ENCODE results near the gene ST3GAL3. TPM values are rescaled to one million over a fixed set of nuclear protein-coding genes. Genes with fewer than 3 reads are reported as not detected.
"Not testable (repeated sequence)": the region's sequence is repeated elsewhere in the genome, so short reads cannot be mapped to it uniquely, and the experiment has no call there.

The ST3GAL3 gene
- total RNA-seq, 1 donor from 2014 or later: 11.2 TPM

DNA sequence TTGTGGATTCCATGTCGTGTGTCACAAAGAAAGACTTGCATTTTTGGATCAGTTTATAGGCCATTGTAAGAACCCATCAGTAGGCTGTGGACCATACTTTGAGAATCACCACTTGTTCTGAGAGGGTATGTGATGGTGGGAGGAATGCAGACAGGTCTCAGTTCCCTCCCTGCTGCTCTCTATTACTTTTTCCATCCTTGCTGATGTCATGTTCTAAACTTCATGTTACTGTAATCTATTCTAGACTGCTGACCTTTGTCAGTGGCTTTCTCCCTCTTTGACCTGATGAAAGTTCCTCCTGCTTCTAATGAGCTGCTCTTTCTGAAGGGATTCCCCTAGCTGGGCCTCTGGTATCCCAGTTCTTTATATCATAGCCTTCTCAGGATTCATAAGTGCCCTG is 46.1 kb downstream of the ST3GAL3 start:
- DNase-seq (ENCODE audit: low spot score) (no peak), ATAC-seq (no peak)

DNA sequence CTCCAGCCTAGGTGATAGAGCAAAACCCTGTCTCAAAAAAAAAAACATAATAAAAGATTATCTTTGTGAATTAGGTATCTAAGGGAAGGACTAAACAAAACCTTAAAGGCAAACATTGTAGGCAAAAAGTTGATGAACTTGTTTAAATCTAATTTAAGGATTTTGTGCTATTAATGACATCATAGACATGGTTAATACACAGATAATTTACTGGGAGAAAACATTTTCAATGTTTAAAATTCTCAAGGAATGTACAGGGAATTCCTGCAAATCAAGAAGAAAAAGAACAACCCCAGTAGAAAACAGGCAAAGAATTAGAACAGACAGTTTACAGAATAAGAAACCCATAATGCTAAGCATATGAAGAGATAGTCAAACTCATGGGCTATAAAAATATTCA is 47.6 kb downstream of the ST3GAL3 start:
- ATAC-seq (no peak), DNase-seq (ENCODE audit: low spot score) (no peak)

DNA sequence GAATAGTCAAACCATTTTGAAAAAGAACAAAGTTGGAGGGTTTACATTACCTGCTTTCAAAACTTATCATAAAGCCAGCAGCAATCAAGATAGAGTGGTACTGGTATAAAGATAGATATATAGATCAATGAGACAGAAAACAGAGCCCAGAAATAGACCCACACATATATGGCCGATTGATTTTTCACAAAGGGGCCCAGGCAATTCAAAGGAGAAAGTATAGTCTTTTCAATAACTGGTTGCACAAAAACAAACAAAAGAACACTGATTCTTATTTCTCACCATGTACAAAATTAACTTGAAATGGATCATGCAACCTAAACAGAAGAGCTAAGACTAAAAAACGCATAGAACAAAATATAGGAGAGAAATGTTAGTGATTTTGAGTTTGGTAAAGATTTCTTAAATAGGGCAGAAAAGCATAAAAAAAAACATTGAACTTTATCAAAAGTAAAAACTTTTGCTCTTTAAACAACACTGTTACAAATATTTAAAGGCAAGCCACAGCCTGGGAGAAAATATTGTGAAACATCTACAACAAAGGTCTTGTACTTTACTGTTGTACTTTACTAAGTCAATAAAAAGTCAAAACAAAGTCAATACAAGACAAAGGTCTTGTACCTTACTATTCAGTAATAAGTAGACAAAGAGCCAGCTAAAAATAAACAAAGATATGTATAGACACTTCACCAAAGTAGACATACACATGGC is 50.2 kb downstream of the ST3GAL3 start:
- DNase-seq (ENCODE audit: low spot score): no peak
- ATAC-seq: peak; percentile 89

- ATAC-seq: no peak
- DNase-seq (ENCODE audit: low spot score): no peak
These were observed 53.5 kb downstream of the ST3GAL3 start for GRCh38 chr1:43760745-43761317.

DNA sequence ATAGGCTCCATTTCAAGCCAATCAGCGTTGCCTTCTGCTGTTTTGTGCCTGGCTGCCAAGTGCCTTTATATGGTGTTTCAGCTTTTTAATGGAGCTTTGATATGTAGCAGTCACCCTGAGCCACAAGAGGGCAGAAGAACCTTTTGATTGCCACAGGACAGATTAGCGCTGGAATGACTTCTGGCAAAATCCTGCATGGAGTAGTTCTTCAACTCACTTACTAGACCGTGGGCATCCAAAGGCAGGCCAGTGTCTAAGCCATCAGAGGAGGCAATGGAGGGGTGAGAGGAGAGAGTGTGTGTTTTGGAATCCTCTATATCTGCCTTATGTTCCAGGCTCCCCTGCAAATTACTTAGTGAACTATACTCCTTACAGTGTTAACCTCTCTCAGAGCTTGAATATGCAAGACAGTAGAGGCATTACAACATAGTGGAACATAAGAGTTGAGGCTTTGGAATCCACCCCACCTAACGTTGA is 56.2 kb downstream of the ST3GAL3 start:
- DNase-seq (ENCODE audit: low spot score) (peak; percentile 65), ATAC-seq (peak; percentile 98)

DNA sequence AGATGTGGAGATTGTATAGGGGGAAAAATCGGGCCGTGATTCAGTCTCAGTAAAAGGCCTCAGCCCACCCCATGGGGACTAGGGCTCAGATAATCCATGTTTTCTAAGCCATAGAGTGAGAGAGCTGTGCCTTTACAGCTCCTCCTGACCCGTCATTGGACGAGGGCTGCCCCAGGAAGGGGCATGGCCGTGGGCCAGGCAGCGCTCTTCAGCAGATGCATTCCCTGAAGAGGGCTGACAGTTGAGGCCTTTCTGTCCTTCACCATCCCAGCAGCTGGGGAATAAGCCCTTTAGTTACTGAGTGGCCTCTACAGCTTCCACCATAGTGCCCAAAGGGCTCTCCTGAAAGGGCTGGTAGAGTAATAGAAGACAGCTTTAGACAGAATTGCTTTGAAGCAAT is 57.2 kb downstream of the ST3GAL3 start:
- no peak for ATAC-seq
- DNase-seq (ENCODE audit: low spot score): no peak

DNA sequence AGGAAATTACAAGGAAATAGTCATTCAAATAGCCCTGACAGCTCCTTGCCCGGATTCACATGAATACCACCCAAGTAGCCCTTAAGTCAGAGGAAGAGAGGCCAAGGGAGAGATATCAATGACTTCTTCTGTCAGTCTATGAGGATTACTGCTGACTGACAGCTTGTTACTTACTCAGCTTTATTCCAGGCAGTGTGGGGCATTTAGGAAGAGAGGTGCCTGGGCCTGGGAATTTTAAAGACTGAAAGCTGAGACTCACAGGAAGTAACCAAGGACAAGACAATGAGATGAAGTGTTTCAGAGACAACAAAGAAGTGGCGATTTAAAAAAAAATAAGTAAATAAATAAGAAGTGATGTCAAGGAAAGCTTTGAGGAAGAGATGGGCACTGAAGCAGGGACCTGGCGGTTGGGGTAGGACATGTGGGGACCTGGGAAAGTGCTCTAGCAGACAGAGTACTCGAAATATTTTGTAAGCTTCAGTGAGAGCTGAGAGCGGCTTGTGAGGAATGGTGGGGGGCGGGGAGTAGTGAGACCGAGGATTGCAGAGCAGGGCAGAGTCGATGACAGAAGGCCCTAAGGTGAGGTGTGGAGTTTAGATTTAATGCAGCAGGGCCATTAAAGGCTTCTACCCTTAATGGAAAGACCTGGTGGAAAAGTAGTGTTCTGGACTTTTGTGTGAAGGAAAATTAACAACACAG is 58.9 kb downstream of the ST3GAL3 start:
- no peak for DNase-seq (ENCODE audit: low spot score)
- no peak for ATAC-seq

DNA sequence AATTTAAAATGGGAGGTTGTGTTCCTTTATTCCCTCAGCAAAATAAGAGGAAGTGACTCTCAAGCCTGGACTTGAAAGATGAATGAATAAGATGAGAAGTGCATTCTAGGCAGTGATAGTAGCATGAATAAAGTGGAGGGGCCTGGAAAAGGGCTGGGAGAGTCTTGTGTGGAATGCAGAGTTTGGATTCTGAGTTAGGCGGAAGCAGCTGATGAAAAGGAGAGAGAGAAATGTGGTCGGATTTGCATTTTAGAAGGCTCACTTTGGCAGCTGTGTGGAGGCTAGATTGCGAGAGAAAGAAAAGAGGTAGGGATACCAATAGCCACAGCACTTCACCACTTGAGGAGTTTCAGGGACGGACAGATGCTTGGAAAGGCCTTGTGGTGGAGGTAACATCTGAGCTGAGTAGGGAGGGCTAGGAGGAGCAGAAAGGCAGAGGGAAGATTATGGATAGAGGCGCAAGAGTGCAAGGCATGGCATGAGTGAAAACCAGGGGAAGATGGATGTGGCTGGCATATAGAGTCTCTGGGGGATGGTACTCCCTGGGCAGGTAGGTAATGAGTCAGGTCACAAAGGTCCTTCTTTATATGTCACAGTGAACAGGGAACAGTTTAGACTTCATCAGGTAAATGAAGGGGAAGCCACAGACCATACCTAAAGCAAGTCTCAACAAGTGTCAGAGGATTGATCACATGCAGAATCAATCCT is 59.6 kb downstream of the ST3GAL3 start:
- ATAC-seq (no peak), DNase-seq (ENCODE audit: low spot score) (no peak)

DNA sequence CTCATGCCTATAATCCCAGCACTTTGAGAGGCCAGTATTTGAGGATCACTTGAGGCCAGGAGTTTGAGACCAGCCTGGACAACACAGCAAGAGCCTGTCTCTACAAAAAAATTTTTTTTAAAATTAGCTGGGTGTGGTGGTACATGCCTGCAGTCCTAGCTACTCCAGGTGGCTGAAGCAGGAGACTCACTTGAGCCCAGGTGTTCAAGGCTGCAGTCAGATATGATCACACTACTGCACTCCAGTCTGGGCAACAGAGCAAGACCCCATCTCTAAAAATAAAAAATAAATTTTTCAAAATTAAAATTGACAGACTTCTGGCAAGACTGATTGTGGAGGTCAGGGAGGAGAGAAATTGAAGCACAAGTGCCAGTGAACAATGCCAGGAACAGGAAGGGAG is 60.8 kb downstream of the ST3GAL3 start:
- no peak for DNase-seq (ENCODE audit: low spot score)
- ATAC-seq: no peak

DNA sequence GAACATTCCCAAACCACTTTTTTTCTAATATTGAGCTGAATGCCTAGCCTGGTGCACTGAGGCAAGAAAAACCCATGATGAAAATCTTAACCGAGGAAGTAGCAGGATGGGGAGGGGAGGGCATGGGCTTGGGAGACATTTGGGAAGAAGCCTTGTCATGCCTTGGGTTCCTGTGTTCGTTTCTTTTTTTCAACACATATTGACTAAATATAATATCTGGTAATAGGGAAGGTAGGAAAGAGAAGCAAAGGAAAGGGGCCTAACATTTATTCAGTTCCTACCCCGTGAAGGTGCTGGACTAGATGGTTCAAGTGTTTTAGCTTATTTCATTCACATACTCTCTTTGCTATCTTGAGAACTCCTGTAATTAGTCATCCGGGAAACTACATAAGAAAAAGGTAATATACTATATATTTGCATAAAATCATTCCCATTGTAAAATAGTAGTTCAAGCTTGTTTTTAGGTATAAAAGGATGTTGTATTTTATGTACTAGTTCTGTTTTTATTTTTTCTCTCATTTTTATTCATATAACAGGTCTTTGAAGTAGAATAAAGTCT is 62.1 kb downstream of the ST3GAL3 start:
- DNase-seq (ENCODE audit: low spot score): no peak
- no peak for ATAC-seq

DNA sequence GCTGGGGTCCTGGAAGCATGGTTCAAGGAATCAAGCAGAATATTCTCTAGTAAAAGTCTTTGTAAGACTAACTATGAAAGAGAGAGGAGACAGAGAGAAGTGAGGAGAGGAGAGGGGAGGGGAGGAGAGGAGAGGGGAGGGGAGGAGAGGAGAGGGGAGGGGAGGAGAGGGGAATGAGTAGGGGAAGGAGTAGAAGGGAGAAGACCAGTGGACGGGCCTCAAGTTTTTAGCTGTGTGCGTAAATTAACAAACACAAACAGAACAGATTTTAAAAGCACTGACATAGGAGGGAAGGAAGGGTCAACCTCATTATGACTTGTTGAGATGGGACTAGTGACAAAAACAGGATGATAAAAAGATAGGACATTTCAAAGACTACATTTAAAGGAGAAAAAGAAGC is 62.8 kb downstream of the ST3GAL3 start:
- no peak for ATAC-seq
- DNase-seq (ENCODE audit: low spot score): no peak

DNA sequence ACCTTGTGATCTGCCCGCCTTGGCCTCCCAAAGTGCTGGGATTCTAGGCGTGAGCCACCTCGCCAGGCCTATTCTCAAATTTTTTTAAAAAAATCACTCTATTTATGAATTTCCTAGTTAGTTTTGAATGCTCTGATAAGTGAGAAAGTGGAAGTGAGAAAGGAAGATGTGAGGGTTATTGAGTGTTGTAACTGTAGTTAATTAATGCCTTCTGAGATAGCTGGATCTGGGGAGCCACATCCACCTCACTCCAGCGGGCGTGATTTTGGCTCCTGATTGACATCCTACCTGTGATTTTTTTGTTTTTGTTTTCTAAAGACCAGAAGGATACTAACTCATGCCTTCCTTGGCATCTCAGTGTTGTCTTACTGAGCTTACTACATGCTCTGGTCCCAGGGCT is 65.6 kb downstream of the ST3GAL3 start:
- DNase-seq (ENCODE audit: low spot score): no peak
- ATAC-seq: no peak

DNA sequence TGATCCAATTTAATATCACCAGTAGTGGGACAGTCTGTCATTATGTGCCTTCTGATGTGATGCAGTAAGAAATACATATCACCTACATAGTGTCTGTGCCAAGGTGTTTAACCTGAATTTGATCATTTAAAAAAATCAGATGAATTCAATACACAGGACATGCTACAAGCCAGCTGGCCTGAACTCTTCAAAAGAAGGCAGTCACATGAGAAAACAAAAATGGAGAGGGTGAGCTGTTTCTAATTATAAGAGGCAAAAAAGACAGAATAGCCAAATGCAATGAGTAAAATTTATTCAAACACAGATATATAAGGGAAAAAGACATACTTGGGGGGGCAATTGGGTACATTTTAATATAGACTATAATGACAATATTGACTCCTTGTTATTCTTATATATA is 66.5 kb downstream of the ST3GAL3 start:
- no peak for DNase-seq (ENCODE audit: low spot score)

DNA sequence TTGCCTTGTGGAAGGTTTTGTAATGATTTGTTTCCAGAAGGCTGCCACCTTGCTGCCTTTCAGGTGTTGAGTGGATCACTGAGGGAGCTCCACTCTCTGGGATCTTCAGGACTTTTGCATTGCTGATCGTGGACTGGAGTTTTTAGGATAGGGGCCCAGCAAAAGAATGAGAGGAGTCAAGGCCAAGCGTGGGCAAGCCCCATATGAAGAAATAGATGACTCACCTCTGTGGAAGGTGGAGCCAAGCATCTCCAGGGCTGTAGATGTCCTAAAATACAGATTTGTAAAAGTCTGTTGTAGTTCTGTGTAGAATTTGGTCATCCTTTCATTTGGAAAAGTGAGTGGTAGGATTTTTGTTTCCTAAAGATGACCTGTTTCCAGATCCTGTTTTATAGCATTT is 67.0 kb downstream of the ST3GAL3 start:
- DNase-seq (ENCODE audit: low spot score): no peak
- no peak for ATAC-seq

More for the DNA sequence above, 66.5 kb downstream of the ST3GAL3 start:
- ATAC-seq: no peak

DNA sequence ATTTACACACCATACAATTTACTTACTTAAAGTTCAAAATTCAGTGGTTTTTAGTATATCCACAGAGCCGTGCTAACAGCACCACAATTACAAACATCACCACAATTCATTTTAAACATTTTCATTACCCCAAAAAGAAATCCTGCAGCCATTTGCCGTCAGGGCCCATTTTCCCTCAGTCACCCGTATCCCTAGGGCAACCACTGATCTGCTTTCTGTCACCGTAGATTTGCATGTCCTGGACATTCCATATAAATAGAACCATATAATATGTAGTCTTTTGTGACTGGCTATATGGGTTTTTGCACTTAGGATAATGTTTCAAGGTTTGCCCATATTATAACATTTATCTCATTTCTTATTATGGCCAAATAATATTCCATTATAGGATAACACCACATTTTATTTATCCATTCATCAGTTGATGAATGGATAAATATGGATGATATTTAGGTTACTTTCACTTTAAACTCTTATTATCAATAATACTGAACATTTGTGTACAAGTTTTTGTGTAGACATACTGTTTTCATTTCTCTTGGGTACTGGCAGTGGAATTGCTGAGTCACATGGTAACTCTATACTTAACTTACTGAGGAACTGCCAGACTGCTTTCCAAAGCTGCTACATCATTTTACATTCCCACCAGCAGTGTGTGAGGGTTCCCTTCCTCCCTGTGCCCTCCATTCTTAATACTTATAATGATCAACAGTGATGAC is 68.9 kb downstream of the ST3GAL3 start:
- no peak for ATAC-seq
- no peak for DNase-seq (ENCODE audit: low spot score)

- not testable (repeated sequence) for DNase-seq (ENCODE audit: low spot score); ATAC-seq
These were observed 70.6 kb downstream of the ST3GAL3 start for GRCh38 chr1:43777916-43778315.

- no peak for DNase-seq (ENCODE audit: low spot score)
- no peak for ATAC-seq
These were observed 71.9 kb downstream of the ST3GAL3 start for GRCh38 chr1:43779266-43779665.

DNA sequence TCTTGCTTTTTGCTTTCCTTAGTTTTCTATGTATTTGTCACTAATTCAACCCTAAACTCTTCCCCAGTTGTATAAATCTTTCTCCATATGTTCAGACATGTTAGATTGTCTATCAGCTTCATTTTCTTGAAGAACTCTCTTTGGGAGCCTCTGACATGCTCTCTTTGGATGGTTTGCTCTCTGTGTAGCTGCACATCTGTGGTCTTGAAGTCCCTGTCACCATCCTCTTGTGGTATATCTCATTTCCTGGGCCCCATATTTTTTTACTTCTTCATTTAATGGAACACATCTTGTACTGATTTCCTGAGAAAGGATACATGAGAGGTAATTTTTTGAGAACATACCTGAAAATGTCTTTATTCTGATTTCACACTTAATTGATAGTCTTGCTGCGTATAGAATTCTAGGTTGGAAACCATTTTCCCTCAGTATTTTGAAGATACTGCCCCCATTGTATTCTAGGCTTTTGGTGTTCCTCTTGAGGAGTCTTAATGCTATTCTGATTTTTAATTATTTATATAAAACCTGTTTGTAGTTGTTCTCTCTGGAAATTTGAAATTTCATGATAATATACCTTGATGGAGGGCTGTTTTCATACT is 72.6 kb downstream of the ST3GAL3 start:
- DNase-seq (ENCODE audit: low spot score) (no peak), ATAC-seq (no peak)

GRCh38 chr1:43781574-43781973 is 74.2 kb downstream of the ST3GAL3 start:
- DNase-seq (ENCODE audit: low spot score) (no peak), ATAC-seq (no peak)

DNA sequence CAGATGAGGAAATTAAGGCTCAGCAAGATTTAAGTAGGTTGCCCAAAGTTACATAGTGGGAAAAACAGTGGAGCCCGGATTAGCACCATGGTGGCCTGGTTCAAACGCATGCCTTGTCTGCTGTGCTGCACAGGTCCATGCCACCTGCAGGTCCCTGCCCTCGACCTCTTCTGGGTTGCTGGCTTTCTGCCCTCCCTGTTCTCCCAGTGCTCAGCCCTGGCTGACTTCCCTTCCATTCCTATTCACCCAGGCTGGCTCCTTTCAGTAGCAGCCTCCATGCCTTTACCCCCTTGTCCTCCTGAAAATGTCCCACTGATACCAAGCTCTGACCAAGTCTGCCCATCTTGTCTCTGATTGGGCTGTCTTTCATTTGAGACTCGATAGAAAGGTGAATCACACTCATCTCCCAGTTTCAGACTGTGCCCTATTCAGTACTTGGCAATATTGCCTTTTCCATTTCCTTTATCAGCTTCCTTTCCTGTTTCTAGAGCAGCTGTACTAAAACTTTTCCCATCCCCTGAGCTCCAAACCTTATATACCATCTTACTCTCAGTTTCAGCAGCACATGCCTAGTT is 75.8 kb downstream of the ST3GAL3 start:
- ATAC-seq (peak; percentile 56), DNase-seq (ENCODE audit: low spot score) (no peak)
